Measurements from ENCODE around the gene PDLIM7. TPM values are rescaled to one million over a fixed set of nuclear protein-coding genes. Genes with fewer than 3 reads are reported as not detected.

PDLIM7 gene
- total RNA-seq, 2 experiments from 2014 or later = 62.5 to 67.3 TPM

DNA sequence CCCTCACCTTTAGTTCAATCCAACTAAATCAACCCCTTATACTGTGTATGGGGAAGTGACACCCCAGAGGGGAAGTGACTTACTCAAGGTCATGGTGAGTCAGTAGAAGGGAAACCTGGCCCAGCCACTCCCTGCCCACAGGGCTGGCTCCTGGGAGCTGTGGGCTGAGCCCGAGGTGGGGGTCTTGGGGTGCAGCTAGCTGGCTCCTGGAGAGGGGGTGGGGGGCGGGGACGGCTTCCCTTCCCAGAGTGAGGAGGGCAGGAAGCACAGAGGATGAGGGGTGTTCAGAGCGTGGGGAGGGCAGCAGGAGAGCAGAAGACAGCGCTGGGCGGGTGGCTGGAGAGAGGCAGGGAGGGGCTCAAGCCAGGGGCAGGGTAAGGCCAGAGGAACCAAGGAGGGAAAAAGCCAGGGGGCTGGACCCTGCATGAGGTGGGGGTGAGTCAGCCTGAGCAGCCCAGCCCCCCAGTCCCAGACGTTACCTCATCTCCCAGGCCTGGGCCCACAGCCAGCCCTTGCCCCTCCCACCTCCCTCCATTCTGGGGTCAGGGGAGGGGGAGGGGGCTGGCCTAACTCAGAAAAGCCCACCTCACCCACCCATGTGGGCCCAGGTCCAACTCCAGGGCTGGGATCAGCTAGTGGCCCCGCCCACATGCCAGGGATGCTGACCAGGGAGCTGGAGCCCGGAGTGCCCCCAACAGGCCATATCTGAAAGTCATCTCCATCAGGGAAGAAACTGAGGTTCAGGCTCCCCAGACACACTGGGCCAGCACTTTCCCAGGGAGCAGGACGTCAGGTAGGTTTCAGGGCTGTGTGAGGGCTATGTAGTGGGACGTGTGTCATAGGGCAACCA lies 2.8 kb downstream of the PDLIM7 start:
- peak overlapping the region; percentile 84 for H3K27ac Mint-ChIP-seq
- ChIA-PET CTCF (interaction anchor here (1.3 to 4.4 kb wide), 9 partner anchors 14 to 185 kb away, joined by 3 to 19 read pairs (median 6); no protein-coding TSS in a partner anchor), POLR2A (interaction anchor here (1.9 to 2.9 kb wide), 2 partner anchors 9 to 16 kb away, joined by 5 to 12 read pairs; no protein-coding TSS in a partner anchor)
- peaks cover 54% of the 10 kb centered on the region for H3K4me1 Mint-ChIP-seq (ENCODE audit: low read depth)
- H3K36me3 Mint-ChIP-seq (ENCODE audit: low read depth) = peaks cover 24% of the 10 kb centered on the region
- ATAC-seq (no peak), DNase-seq (no peak)
- H3K9me3 Mint-ChIP-seq (ENCODE audit: insufficient read depth) = no peaks in the 10 kb centered on the region
- no peak overlapping the region for H3K4me3 Mint-ChIP-seq
- peaks cover 14% of the 10 kb centered on the region for H3K27me3 Mint-ChIP-seq (ENCODE audit: low read depth)

GRCh38 chr5:177493795-177494345 lies 3.5 kb downstream of the PDLIM7 start:
- Mint-ChIP-seq H3K27ac (peak overlapping the region; percentile 84), H3K9me3 (ENCODE audit: insufficient read depth) (no peaks in the 10 kb centered on the region), H3K27me3 (ENCODE audit: low read depth) (peaks cover 11% of the 10 kb centered on the region), H3K4me1 (ENCODE audit: low read depth) (peaks cover 53% of the 10 kb centered on the region), H3K4me3 (no peak overlapping the region), H3K36me3 (ENCODE audit: low read depth) (peaks cover 24% of the 10 kb centered on the region)
- ChIA-PET POLR2A (interaction anchor here (1.2 to 2.9 kb wide), 3 partner anchors 9 to 67 kb away, joined by 3 to 12 read pairs (median 5); no protein-coding TSS in a partner anchor), CTCF (interaction anchor here (1.3 to 4.4 kb wide), 8 partner anchors 15 to 184 kb away, joined by 3 to 19 read pairs (median 7); no protein-coding TSS in a partner anchor)
- ATAC-seq (no peak), DNase-seq (no peak)

GRCh38 chr5:177492841-177493240 lies 4.6 kb downstream of the PDLIM7 start:
- DNase-seq (no peak), ATAC-seq (no peak)
- Mint-ChIP-seq H3K27me3 (ENCODE audit: low read depth) (peaks cover 1% of the 10 kb centered on the region), H3K9me3 (ENCODE audit: insufficient read depth) (no peaks in the 10 kb centered on the region), H3K4me3 (no peak overlapping the region), H3K4me1 (ENCODE audit: low read depth) (peaks cover 43% of the 10 kb centered on the region), H3K36me3 (ENCODE audit: low read depth) (peaks cover 28% of the 10 kb centered on the region), H3K27ac (peak overlapping the region; percentile 18)
- ChIA-PET CTCF (interaction anchor here (0.6 to 4.4 kb wide), 9 partner anchors 9 to 103 kb away, joined by 3 to 19 read pairs (median 7); no protein-coding TSS in a partner anchor), POLR2A (interaction anchor here (0.8 to 2.9 kb wide), 4 partner anchors 15 to 66 kb away, joined by 3 to 12 read pairs (median 3); no protein-coding TSS in a partner anchor)

DNA sequence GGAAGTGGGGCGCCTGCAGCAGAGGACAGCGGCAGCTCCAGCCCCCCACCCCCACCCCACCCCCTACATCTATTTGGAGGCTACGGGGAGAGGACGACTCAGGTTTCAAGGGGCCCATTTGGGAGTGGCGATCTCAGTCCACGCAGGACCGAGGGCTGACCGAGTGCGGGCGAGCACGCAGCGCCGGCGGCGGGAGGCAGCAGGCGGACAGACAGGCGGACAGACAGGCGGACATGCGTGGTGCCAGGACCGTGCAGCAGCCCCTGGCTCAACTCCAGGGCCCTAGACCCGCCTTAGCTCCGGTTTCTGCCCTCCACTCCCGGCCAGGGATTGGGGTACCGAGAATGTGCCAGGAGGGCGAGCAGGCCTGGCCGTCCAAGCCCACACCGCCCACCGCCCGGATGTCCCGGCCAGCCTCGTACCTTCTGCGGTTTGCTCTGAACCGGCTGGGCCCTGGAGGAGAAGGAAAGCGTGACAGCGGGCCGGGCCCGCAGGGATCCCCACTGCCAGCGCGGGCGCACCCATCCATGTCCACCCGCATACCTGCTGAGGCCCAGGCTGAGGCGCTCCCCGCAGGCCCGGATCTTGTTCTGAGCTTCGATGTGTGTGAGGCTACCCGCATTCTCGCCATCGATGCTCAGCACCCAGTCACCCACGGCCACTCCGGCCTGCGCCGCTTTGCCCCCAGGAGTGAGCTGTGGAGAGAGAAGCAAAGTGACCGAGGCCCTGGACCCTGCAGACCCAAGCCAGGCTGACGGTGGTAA lies 5.2 kb downstream of the PDLIM7 start:
- Mint-ChIP-seq H3K4me1 (ENCODE audit: low read depth) (peaks cover 41% of the 10 kb centered on the region), H3K27me3 (ENCODE audit: low read depth) (no peaks in the 10 kb centered on the region), H3K9me3 (ENCODE audit: insufficient read depth) (no peaks in the 10 kb centered on the region), H3K4me3 (no peak overlapping the region), H3K36me3 (ENCODE audit: low read depth) (peaks cover 33% of the 10 kb centered on the region), H3K27ac (no peak overlapping the region)
- DNase-seq = no peak
- ChIA-PET POLR2A (interaction anchor here (0.8 to 2.9 kb wide), 3 partner anchors 14 to 32 kb away, joined by 3 to 12 read pairs (median 3); no protein-coding TSS in a partner anchor), CTCF (interaction anchor here (0.6 to 4.4 kb wide), 9 partner anchors 9 to 102 kb away, joined by 3 to 19 read pairs (median 7); no protein-coding TSS in a partner anchor)
- ATAC-seq = no peak

DNA sequence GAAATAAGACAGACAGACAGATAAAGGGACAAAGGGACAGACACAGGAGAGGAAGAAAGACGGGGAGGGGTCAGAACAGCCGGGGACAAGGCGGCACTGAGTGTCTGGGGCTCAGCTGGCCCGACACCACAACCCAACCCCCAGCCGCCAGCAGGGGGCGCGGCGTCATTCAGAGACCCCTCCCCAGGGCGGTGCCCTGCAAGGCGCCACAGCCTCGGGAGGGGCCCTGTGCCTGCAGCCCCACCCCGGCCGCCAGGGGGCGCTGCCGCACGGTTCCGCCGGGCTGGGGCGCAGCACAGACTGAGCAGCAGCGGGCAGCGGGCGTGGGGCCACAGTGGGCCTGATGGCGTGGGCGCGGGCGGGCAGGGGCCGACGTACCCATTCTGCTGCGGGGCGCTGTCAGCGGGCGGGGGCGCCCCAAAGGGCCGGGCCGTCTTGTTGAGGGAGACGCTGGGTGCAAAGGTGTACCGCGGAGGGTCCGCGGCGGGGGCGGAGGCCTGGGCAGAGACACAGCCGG lies 5.9 kb downstream of the PDLIM7 start:
- POLR2A ChIA-PET = no interaction called here

DNA sequence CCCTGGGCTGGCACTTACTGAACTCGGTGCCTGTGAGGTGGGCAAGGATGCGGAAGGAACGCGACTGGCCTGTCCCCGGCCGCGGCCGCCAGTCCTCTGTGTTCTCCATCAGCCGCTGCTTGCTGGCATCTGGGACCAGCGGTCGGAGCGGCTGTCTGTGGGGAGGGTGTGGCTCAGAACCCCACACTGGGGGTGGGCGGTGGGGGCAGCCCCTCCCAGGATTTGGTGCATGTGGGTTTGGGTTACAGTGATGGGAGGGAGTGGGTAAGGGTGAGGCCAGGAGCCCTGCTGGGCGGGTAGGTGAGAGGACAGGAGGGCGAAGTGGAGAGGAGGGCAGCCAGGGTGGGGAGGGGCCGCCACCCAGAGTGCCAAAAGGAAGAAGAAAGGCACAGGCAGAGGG lies 6.4 kb downstream of the PDLIM7 start:
- no peak overlapping the region for H3K27ac Mint-ChIP-seq
- peaks cover 38% of the 10 kb centered on the region for H3K36me3 Mint-ChIP-seq (ENCODE audit: low read depth)
- H3K4me1 Mint-ChIP-seq (ENCODE audit: low read depth) = peaks cover 36% of the 10 kb centered on the region
- no peaks in the 10 kb centered on the region for H3K9me3 Mint-ChIP-seq (ENCODE audit: insufficient read depth)
- no peak for ATAC-seq
- H3K27me3 Mint-ChIP-seq (ENCODE audit: low read depth) = no peaks in the 10 kb centered on the region
- no peak for DNase-seq
- ChIA-PET POLR2A (no interaction called here), CTCF (interaction anchor here (0.6 to 0.9 kb wide), 2 partner anchors 13 to 36 kb away, joined by 3 read pairs; no protein-coding TSS in a partner anchor)
- H3K4me3 Mint-ChIP-seq = no peak overlapping the region

More for the DNA sequence above, 5.9 kb downstream of the PDLIM7 start:
- Mint-ChIP-seq H3K4me1 (ENCODE audit: low read depth) (peaks cover 41% of the 10 kb centered on the region), H3K9me3 (ENCODE audit: insufficient read depth) (no peaks in the 10 kb centered on the region), H3K27me3 (ENCODE audit: low read depth) (no peaks in the 10 kb centered on the region), H3K4me3 (no peak overlapping the region), H3K27ac (no peak overlapping the region), H3K36me3 (ENCODE audit: low read depth) (peaks cover 34% of the 10 kb centered on the region)
- ATAC-seq (no peak), DNase-seq (no peak)
- CTCF ChIA-PET = interaction anchor here (0.6 to 2.0 kb wide), 3 partner anchors 10 to 36 kb away, joined by 3 to 7 read pairs (median 3); no protein-coding TSS in a partner anchor

GRCh38 chr5:177490311-177490991 lies 7.0 kb downstream of the PDLIM7 start:
- no peak for ATAC-seq
- peaks cover 31% of the 10 kb centered on the region for H3K4me1 Mint-ChIP-seq (ENCODE audit: low read depth)
- POLR2A ChIA-PET = no interaction called here

DNA sequence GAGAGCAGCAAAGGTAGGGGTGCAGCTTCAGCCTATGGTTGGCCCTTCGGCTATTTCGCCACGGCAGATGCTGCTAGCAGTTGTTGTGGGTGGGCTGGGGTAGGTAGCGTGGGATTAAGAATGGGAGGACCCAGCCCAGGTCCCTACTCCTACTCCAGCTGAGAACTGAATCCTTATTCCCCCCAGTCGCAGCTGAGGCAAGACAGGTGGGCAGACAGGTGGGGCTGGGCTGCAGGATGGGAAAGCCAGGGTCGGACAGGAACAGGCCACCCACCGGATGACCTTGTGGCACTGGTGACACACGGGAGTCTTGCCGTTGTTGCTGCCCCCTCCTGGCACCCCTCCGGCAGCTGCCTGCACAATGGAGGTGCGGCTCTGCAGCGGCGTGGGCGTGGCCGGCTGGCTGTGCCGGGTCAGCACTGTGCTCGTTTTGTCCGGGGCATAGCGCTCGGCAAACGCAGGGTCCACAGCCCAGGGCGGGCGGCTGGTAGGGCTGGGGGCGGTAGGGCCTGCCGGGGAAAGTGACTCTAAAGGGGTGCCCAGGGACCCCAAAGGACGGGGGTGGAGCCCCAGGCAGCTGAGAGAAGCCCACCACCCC lies 8.2 kb downstream of the PDLIM7 start:
- DNase-seq (no peak), ATAC-seq (no peak)
- POLR2A ChIA-PET = no interaction called here
- no peaks in the 10 kb centered on the region for H3K9me3 Mint-ChIP-seq (ENCODE audit: insufficient read depth)
- no peak overlapping the region for H3K4me3 Mint-ChIP-seq
- peaks cover 40% of the 10 kb centered on the region for H3K36me3 Mint-ChIP-seq (ENCODE audit: low read depth)
- no peak overlapping the region for H3K27ac Mint-ChIP-seq
- CTCF ChIA-PET = interaction anchor here (1.2 to 2.1 kb wide), 5 partner anchors 8 to 86 kb away, joined by 3 to 10 read pairs (median 8); partner anchors contain the start of gene PDLIM7
- peaks cover 18% of the 10 kb centered on the region for H3K4me1 Mint-ChIP-seq (ENCODE audit: low read depth)
- H3K27me3 Mint-ChIP-seq (ENCODE audit: low read depth) = no peaks in the 10 kb centered on the region

More at GRCh38 chr5:177490311-177490991, 7.0 kb downstream of the PDLIM7 start:
- CTCF ChIA-PET = interaction anchor here (0.9 to 1.4 kb wide), 2 partner anchors 35 to 87 kb away, joined by 3 read pairs; no protein-coding TSS in a partner anchor
- Mint-ChIP-seq H3K36me3 (ENCODE audit: low read depth) (peaks cover 39% of the 10 kb centered on the region), H3K27me3 (ENCODE audit: low read depth) (no peaks in the 10 kb centered on the region), H3K27ac (no peak overlapping the region), H3K4me3 (no peak overlapping the region), H3K9me3 (ENCODE audit: insufficient read depth) (no peaks in the 10 kb centered on the region)
- no peak for DNase-seq

DNA sequence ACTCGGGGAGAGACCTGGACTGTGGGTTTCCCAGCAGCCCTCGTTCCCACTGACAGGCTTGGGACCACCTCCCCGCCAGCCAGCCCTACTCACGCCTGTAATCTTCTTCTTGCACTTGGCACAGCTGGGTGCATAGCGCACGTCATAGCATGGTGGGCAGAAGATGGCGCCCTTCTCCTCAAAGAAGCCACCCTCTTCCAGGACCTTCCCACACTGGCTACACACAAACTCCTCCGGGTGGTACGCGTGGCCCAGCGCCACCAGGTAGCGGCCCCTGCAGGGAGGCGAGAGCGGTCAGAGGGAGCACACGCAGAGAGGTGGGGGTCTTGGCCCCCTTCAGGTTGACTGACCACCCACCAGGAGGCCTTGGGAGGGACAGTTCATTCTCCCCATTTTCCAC lies 9.4 kb downstream of the PDLIM7 start:
- POLR2A ChIA-PET = interaction anchor here (1.0 kb wide), 1 partner anchor 13 kb away, joined by 3 read pairs; no protein-coding TSS in a partner anchor
- Mint-ChIP-seq H3K4me1 (ENCODE audit: low read depth) (peaks cover 7% of the 10 kb centered on the region), H3K4me3 (no peak overlapping the region), H3K9me3 (ENCODE audit: insufficient read depth) (no peaks in the 10 kb centered on the region), H3K27me3 (ENCODE audit: low read depth) (no peaks in the 10 kb centered on the region), H3K27ac (no peak overlapping the region), H3K36me3 (ENCODE audit: low read depth) (peaks cover 40% of the 10 kb centered on the region)
- DNase-seq = no peak
- CTCF ChIA-PET = interaction anchor here (1.2 to 2.1 kb wide), 4 partner anchors 9 to 33 kb away, joined by 3 to 10 read pairs (median 8); partner anchors contain the start of gene PDLIM7
- ATAC-seq = no peak

DNA sequence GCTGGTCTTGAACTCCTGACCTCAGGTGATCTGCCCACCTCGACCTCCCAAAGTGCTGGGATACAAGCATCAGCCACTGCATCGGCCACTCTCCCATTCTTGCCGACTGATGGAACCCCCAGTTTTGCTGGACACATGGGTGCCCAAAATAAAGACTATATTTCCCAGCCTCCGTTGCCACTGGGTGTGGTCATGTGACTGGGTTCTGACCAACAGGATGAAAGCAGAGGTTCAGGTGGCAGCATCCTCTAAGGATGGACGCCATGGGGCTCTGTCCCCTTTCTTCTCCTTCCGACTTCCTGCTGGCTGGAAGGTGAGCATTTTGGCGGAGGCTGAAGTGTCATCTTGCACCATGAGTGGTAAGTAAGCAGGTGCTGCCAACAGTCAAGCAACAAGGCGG lies 10.3 kb downstream of the PDLIM7 start:
- no peak for DNase-seq
- ChIA-PET CTCF (interaction anchor here (2.0 to 2.1 kb wide), 3 partner anchors 10 to 15 kb away, joined by 8 to 10 read pairs (median 8); partner anchors contain the start of gene PDLIM7), POLR2A (no interaction called here)
- Mint-ChIP-seq H3K9me3 (ENCODE audit: insufficient read depth) (no peaks in the 10 kb centered on the region), H3K4me1 (ENCODE audit: low read depth) (peaks cover 2% of the 10 kb centered on the region), H3K36me3 (ENCODE audit: low read depth) (peaks cover 36% of the 10 kb centered on the region), H3K27me3 (ENCODE audit: low read depth) (no peaks in the 10 kb centered on the region), H3K4me3 (no peak overlapping the region), H3K27ac (no peak overlapping the region)
- ATAC-seq = no peak
